Tibial artery (tissue), 4 donors: Measurements from ENCODE around the gene TTC39B.

Experiments used
- DNase-seq, 2 donors: peaks; one replicate each; pipeline ENCODE4 v3.0.0-alpha.2; 2019
- H3K27ac ChIP-seq, 2 donors: fragments of 200-600 bp; sonication (generic) in 1 of 2; 1 replicate in 1 of 2; 2 replicates in 1 of 2; pipeline ENCODE4 v1.5.1; 2018 to 2019; ENCODE audit warnings: mild to moderate bottlenecking in 1 of 2
- H3K27me3 ChIP-seq, 2 donors: fragments of 200-600 bp; sonication (generic) in 1 of 2; one replicate each; pipeline versions ENCODE4 v1.5.1 to v1.6.0; 2016 to 2019
- H3K36me3 ChIP-seq, 3 donors: fragments of 200-600 bp; sonication (generic) in 2 of 3; one replicate each; pipeline ENCODE4 v1.5.1; 2016 to 2019; ENCODE audit warnings: mild to moderate bottlenecking in 2 of 3
- H3K4me1 ChIP-seq, 4 donors: fragments of 200-600 bp; sonication (generic) in 2 of 4; 1 replicate in 3 of 4; 2 replicates in 1 of 4; pipeline ENCODE4 v1.5.1; 2016 to 2019
- H3K4me3 ChIP-seq, 2 donors: fragments of 200-600 bp; sonication (generic) in 1 of 2; 1 replicate in 1 of 2; 2 replicates in 1 of 2; pipeline ENCODE4 v1.5.1; 2018 to 2019; ENCODE audit warnings: mild to moderate bottlenecking in 2 of 2
- H3K9me3 ChIP-seq, 3 donors: fragments of 200-600 bp; sonication (generic) in 1 of 3; one replicate each; pipeline ENCODE4 v1.5.1; 2016 to 2019
- intact Hi-C: fragments of 100-400 bp; cut with DNase I; formaldehyde crosslinking; loops from one replicate; pipeline ENCODE4 v1.15.0; 2023; ENCODE audit warnings: low total_unique reads
- TF ChIP-seq, protein P1 (sequence below), 2 experiments: fragments of 200-600 bp in 1 of 2; fragments of 450-650 bp in 1 of 2; IDR thresholded peaks; one replicate each; pipeline ENCODE4 v1.5.1; 2017 to 2019; ENCODE audit warnings: antibody characterized with exemption in 2 of 2, mild to moderate bottlenecking in 1 of 2, moderate library complexity in 1 of 2

The TTC39B gene

DNA sequence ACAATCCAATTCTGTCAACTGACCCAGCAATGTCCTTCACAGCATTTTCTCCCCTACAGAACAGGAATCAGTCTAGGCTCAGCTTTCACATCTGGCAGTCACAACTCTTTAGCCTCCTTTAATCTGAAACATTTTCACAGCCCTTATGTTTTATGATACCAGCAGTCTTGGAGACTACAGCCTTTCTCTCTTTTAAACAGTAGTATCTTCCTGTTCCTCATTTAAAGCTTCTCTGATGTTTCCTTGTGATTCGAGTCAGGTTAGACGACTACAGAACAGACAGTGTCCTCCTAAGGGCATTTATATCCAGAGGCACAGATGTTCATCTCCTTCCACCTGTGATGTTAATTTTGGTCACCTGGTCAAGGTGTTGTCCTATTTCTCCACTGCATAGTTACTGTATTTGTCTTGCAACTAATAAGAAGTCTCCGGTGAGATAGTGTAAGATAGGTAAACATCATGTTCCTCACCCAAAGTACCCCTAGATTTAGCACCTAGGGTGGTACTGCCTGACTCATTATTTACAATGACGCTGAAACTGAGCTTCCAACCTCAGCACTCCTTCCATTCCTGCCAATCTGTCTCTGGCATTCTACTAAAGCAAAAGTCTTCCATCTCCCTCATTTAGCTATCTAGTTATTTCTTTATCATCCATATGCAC is 20.7 kb downstream of the TTC39B start:
- H3K27me3 ChIP-seq: no peaks in the 10 kb centered on the region
- H3K9me3 ChIP-seq: no peaks in the 10 kb centered on the region
- no peak overlapping the region for H3K27ac ChIP-seq
- no peak for DNase-seq
- H3K4me3 ChIP-seq: no peak overlapping the region
- TF ChIP-seq, protein P1, sequence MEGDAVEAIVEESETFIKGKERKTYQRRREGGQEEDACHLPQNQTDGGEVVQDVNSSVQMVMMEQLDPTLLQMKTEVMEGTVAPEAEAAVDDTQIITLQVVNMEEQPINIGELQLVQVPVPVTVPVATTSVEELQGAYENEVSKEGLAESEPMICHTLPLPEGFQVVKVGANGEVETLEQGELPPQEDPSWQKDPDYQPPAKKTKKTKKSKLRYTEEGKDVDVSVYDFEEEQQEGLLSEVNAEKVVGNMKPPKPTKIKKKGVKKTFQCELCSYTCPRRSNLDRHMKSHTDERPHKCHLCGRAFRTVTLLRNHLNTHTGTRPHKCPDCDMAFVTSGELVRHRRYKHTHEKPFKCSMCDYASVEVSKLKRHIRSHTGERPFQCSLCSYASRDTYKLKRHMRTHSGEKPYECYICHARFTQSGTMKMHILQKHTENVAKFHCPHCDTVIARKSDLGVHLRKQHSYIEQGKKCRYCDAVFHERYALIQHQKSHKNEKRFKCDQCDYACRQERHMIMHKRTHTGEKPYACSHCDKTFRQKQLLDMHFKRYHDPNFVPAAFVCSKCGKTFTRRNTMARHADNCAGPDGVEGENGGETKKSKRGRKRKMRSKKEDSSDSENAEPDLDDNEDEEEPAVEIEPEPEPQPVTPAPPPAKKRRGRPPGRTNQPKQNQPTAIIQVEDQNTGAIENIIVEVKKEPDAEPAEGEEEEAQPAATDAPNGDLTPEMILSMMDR (IDR thresholded peaks at IDR 0.05): no peak
- no peaks in the 10 kb centered on the region for H3K4me1 ChIP-seq
- no peaks in the 10 kb centered on the region for H3K36me3 ChIP-seq
- intact Hi-C loops: no loop called here

DNA sequence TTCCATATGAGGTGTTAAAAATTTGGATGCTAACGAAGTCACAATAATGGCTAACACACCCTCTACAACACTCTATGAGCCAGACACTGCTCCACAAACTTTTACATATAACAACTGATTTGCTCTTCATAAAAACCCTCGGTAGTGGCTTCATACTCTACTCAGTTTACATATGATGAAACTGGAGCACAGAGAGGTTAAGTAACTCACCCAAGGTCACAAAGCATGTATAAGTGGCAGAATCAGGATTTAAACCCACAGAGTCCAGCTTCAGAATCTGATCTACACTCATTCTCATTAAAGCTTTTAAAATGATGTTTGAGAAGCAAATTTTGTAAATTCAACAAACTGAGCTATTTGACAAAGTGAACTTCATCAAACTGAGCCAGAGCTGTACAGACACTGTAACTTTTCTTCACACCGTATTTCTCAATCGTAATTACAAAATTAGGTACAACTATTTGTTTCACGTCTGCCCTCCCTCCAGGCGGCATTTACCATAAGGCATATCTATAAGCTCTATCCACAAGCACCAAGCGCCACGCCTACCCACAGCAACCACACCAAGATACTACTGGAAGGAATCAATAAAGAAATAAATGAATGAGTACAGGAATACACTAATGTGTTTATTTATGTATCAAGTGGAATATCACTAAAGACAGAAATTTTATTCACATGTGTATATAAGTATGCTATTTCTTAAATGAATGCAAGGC is 24.3 kb downstream of the TTC39B start:
- H3K36me3 ChIP-seq: no peaks in the 10 kb centered on the region
- intact Hi-C loops: no loop called here
- no peak overlapping the region for H3K27ac ChIP-seq
- H3K4me1 ChIP-seq: peaks cover 0 to 18% (median under 1%) of the 10 kb centered on the region in 4 donors
- no peaks in the 10 kb centered on the region for H3K27me3 ChIP-seq
- H3K9me3 ChIP-seq: no peaks in the 10 kb centered on the region
- TF ChIP-seq, protein P1 (IDR thresholded peaks at IDR 0.05): no peak
- no peak overlapping the region for H3K4me3 ChIP-seq
- no peak for DNase-seq

DNA sequence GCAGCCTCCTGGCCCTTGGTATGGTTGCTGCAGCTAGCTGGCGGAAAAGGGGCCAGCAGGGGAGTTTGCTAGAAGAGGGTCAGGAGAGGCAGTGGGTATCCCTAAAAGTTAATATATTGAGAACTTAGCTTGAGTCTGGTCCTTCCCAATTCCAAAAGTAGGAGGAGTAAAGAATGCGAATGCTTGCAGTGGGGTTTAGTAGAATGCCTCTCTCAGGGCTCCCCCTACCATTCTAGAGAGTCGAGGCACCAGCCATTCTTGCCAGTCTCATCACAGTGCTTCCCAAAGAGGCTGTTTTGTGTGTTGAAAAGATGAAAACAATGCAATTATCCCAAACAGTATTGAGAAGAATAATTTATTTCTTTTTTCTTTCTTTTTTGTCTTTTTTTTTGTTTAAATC is 26.4 kb downstream of the TTC39B start:
- TF ChIP-seq, protein P1 (IDR thresholded peaks at IDR 0.05): no peak
- H3K27ac ChIP-seq: no peak overlapping the region
- H3K36me3 ChIP-seq: no peaks in the 10 kb centered on the region
- H3K27me3 ChIP-seq: no peaks in the 10 kb centered on the region
- peaks cover 0 to 30% (median 4%) of the 10 kb centered on the region in 4 donors for H3K4me1 ChIP-seq
- intact Hi-C loops: no loop called here
- DNase-seq: no peak
- H3K4me3 ChIP-seq: no peak overlapping the region
- no peaks in the 10 kb centered on the region for H3K9me3 ChIP-seq

DNA sequence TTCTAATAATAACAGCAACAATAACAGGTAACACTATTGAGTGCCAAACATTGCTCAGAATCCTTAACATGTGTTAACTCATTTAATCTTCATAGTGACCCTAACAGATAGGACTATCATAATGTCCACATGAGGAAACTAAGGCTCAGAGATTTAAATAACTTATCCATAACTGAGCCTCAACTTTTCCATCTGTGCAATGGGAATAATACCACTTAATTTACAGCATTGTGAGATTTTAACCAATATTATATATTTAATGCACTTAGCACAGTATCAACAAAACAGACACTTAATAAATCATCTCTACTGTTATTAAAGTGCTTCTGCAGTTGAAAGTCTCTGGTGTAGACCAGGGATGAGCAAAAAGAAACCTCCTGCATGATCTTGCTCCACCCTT is 28.2 kb downstream of the TTC39B start:
- DNase-seq: no peak
- H3K4me3 ChIP-seq: no peak overlapping the region
- H3K27ac ChIP-seq: no peak overlapping the region
- no peaks in the 10 kb centered on the region for H3K27me3 ChIP-seq
- H3K4me1 ChIP-seq: peaks cover 0 to 30% (median 4%) of the 10 kb centered on the region in 4 donors
- intact Hi-C loops: loop anchor here (10.0 kb wide), 1 partner anchor 326 kb away; no protein-coding TSS in a partner anchor
- no peaks in the 10 kb centered on the region for H3K9me3 ChIP-seq
- TF ChIP-seq, protein P1 (IDR thresholded peaks at IDR 0.05): no peak
- H3K36me3 ChIP-seq: no peaks in the 10 kb centered on the region

DNA sequence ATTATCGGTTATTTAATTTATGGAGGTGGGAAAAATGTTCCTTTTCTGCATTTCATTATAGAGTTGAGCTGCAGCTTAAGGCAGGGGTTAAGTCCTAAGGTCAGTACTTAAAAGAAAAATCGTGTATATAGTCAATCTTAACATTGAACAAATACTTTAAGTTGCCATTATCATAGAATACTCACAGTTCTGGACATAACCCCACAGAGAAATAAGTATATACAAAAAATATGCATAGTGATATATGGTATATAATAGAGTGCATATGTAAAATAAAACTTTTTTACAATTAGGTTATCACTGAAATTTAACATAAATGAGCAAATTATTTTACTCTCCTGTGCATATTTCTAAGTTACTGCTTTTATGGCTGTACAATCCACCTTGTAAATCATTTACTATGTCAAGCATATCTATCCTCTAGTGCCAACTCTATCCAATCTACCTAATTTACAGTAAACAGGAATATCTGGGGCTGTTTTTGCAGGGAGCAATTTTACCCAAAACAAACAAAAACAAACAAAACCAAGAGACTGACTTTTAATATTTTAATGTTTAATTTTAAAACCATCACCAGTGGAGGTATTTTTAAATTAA is 28.8 kb downstream of the TTC39B start:
- no peak overlapping the region for H3K4me3 ChIP-seq
- peak overlapping the region in 1 of 2 donors; percentile 39 for H3K27ac ChIP-seq
- DNase-seq: no peak
- H3K4me1 ChIP-seq: peaks cover 0 to 30% (median 4%) of the 10 kb centered on the region in 4 donors
- intact Hi-C loops: loop anchor here (10.0 kb wide), 1 partner anchor 327 kb away; no protein-coding TSS in a partner anchor
- H3K36me3 ChIP-seq: no peaks in the 10 kb centered on the region
- TF ChIP-seq, protein P1 (IDR thresholded peaks at IDR 0.05): no peak
- no peaks in the 10 kb centered on the region for H3K27me3 ChIP-seq
- no peaks in the 10 kb centered on the region for H3K9me3 ChIP-seq
